Left ventricle myocardium inferior (tissue), 1 donor: ENCODE data around the gene APOBEC3A. TPM values are rescaled to one million over a fixed set of nuclear protein-coding genes. Genes with fewer than 3 reads are reported as not detected.
"Not testable (repeated sequence)": the region's sequence is repeated elsewhere in the genome, so short reads cannot be mapped to it uniquely, and the experiment has no call there.

Source experiments
- DNase-seq: peaks from one replicate; pipeline ENCODE4 v3.0.0-alpha.2; 2020
- H3K27ac ChIP-seq: fragments of 200-600 bp; replicated peaks from 2 replicates; pipeline ENCODE4 v1.8.0; 2021
- H3K27me3 ChIP-seq: fragments of 200-600 bp; 2 replicates; pipeline ENCODE4 v1.8.0; 2021; ENCODE audit warnings: low read depth
- H3K36me3 ChIP-seq: fragments of 200-600 bp; 2 replicates; pipeline ENCODE4 v1.8.0; 2021
- H3K4me1 ChIP-seq: fragments of 200-600 bp; 2 replicates; pipeline ENCODE4 v1.8.0; 2021
- H3K4me3 ChIP-seq: fragments of 200-600 bp; 2 replicates; pipeline ENCODE4 v1.8.0; 2021; ENCODE audit warnings: mild to moderate bottlenecking, moderate library complexity
- H3K9me3 ChIP-seq: fragments of 200-600 bp; replicated peaks from 2 replicates; pipeline ENCODE4 v1.8.0; 2021
- CTCF ChIP-seq: fragments of 200-600 bp; IDR thresholded peaks from 2 replicates; pipeline ENCODE4 v1.8.0; 2021; ENCODE audit warnings: antibody characterized with exemption, mild to moderate bottlenecking, borderline replicate concordance
- intact Hi-C: fragments of 100-400 bp; cut with micrococcal nuclease; formaldehyde crosslinking; loops from one replicate; pipeline ENCODE4 v1.11.0; 2022
- total RNA-seq: library from RNA; stranded (reverse); fragmentation: NEBNext Ultra II Directional; extraction: Animal tissue kit (Norgen Biotek cat#: 25700); gene quantifications from one replicate; pipeline ENCODE4 v1.2.1, GENCODE V29; 2021
- donor health status: DM: no; HTN: yes; CAD: no; lungs with severe emphysema.

APOBEC3A gene
- total RNA-seq, 1 donor from 2014 or later, result 0.41 TPM

DNA sequence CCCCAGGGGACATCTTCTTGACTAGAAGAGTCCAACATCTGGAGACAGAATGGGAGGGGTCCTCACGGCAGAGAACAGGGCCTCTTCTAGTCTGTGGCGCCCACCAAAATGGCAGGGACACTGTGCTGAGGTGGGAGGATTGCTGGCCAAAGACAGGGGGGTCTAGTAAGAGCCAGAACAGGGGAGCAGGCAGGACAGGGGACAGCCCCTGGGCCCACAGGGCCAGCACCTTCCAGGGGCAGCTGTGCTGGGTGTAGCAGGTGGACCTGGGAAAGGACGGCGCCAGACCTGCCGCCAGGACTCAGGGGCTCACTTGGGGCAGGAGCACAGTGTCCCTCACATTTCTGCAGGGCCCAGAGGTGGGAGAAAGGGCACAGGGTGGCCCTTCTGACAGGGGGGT lies 858 bp upstream of the APOBEC3A start:
- intact Hi-C loops, result no loop called here
- Histone ChIP-seq H3K27me3 (peaks cover 10% of the 10 kb centered on the region), H3K4me3 (no peak overlapping the region), H3K4me1 (peaks cover 8% of the 10 kb centered on the region), H3K36me3 (no peaks in the 10 kb centered on the region), H3K9me3 (no peaks in the 10 kb centered on the region), H3K27ac (no peak overlapping the region)
- DNase-seq, result no peak
- TF ChIP-seq CTCF, result no peak

- Histone ChIP-seq H3K36me3 (no peaks in the 10 kb centered on the region), H3K27me3 (peaks cover 10% of the 10 kb centered on the region), H3K27ac (no peak overlapping the region), H3K9me3 (no peaks in the 10 kb centered on the region), H3K4me1 (peaks cover 8% of the 10 kb centered on the region), H3K4me3 (no peak overlapping the region)
- no peak for TF ChIP-seq CTCF
- no peak for DNase-seq
- intact Hi-C loops, result no loop called here
Observed at GRCh38 chr22:38957808-38958650, 620 bp downstream of the APOBEC3A start.

DNA sequence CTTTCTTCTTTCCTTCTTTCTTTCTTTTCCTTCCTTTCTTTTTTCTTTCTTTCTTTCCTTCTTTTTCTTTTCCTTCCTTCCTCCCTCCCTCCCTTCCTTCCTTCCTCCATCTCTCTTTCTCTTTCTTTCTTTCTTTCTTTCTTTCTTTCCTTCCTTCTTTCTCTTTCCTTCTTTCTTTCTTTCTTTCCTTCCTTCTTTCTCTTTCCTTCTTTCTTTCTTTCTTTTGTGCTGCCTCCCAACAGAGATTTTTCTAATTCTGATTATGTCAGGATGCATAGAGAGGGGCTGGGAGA lies 1.2 kb downstream of the APOBEC3A start:
- H3K27ac ChIP-seq, DNase-seq, intact Hi-C loops, H3K9me3 ChIP-seq, H3K4me3 ChIP-seq, H3K27me3 ChIP-seq, H3K36me3 ChIP-seq, H3K4me1 ChIP-seq: not testable (repeated sequence)

- no peak overlapping the region for H3K27ac ChIP-seq
- TF ChIP-seq CTCF, result no peak
- peaks cover 8% of the 10 kb centered on the region for H3K4me1 ChIP-seq
- DNase-seq, result no peak
- H3K4me3 ChIP-seq, result no peak overlapping the region
- peaks cover 8% of the 10 kb centered on the region for H3K27me3 ChIP-seq
- intact Hi-C loops, result no loop called here
- H3K36me3 ChIP-seq, result no peaks in the 10 kb centered on the region
- no peaks in the 10 kb centered on the region for H3K9me3 ChIP-seq
Observed at GRCh38 chr22:38959590-38959989, 2.2 kb downstream of the APOBEC3A start.

- not testable (repeated sequence) for DNase-seq
Observed at GRCh38 chr22:38960673-38961072, 3.3 kb downstream of the APOBEC3A start.

GRCh38 chr22:38963291-38963738 lies 5.9 kb downstream of the APOBEC3A start:
- H3K4me3 ChIP-seq, H3K27ac ChIP-seq, H3K9me3 ChIP-seq, H3K27me3 ChIP-seq, DNase-seq, H3K36me3 ChIP-seq, intact Hi-C loops, H3K4me1 ChIP-seq: not testable (repeated sequence)

More at GRCh38 chr22:38960673-38961072, 3.3 kb downstream of the APOBEC3A start:
- H3K27ac ChIP-seq, H3K9me3 ChIP-seq, H3K36me3 ChIP-seq, H3K27me3 ChIP-seq, H3K4me3 ChIP-seq, H3K4me1 ChIP-seq, intact Hi-C loops: not testable (repeated sequence)

- no peaks in the 10 kb centered on the region for H3K36me3 ChIP-seq
- no peak overlapping the region for H3K27ac ChIP-seq
- no peak for TF ChIP-seq CTCF
- no peaks in the 10 kb centered on the region for H3K9me3 ChIP-seq
- H3K4me1 ChIP-seq, result no peaks in the 10 kb centered on the region
- H3K4me3 ChIP-seq, result no peak overlapping the region
- no peaks in the 10 kb centered on the region for H3K27me3 ChIP-seq
- no peak for DNase-seq
- intact Hi-C loops, result no loop called here
Observed at GRCh38 chr22:38963872-38964271, 6.5 kb downstream of the APOBEC3A start.
